Mesangial cell (primary cell): Measurements from ENCODE around the gene SMLR1. TPM values are rescaled to one million over a fixed set of nuclear protein-coding genes. Genes with fewer than 3 reads are reported as not detected.

Experiments used
- total RNA-seq: library from RNA; depleted of rRNA; stranded (reverse); fragments of >200 nt; gene quantifications from 2 replicates; pipeline ENCODE4 v1.2.3, GENCODE V29; 2015

The SMLR1 gene
- total RNA-seq, result not detected in 2 replicates

DNA sequence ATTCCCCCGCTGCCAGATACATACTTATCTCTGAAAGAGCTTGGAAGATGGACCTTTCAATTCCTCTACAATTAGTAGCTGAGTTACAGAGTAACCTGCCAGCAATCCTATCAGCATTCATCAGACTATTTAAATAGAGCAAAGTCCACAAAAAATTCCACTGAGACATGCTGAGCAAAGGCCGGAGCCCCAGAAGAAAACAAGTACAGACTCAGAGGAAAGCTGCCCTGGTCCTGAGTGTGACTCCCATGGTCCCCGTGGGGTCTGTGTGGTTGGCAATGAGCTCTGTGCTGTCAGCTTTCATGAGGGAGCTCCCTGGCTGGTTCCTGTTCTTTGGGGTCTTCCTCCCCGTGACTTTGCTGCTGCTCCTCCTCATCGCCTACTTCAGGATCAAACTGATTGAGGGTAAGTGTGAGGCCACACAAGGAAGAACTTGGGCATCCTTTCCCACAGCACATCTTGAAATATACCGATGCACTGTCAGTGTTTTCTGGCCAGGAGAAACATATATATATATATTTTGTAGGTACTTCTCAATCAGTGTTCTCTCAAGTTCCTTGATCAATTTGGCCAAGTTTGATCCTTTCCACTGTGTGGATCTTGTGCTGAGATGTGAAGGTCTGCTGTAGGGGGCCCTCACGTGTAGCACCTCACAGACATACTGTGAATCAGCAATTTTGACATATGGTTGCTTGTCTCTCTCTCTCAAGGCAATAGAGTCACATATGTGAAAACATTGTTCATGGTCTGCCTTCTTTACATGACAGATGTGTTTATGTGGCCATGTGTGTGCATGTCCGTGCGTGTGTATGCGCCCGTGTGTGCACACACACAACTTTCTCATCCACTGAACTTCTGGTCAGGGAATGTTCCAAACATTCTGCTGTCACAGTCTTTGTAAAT is at the start of gene SMLR1:
TSS of gene SMLR1 (plus strand) at position 160 of the 903 bp plus-strand sequence. CDS start at position 168, 8 bp downstream.

Other genes with a start within 250 kb of the SMLR1 start
- gene EPB41L2, start 235.8 kb downstream of the SMLR1 start, total RNA-seq, result 30.0 and 56.4 TPM in 2 replicates